GM13976 (cell line): Measurements from ENCODE around the gene FABP7.

ENCODE experiments used
- DNase-seq: peaks from one replicate; pipeline ENCODE4 v3.0.0; 2012; ENCODE audit warnings: low spot score
- in situ Hi-C: fragments of 300-500 bp; cut with MboI; formaldehyde crosslinking; loops from one replicate; pipeline ENCODE4 v1.12.0; 2022; ENCODE audit warnings: low sequenced_read_pairs, mixed read lengths, inconsistent platforms; ENCODE audit not compliant: unreplicated experiment
- TF ChIP-seq, protein P1 (sequence below): IDR thresholded peaks from 2 replicates; pipeline ENCODE4 v1.5.1; 2012; ENCODE audit warnings: borderline replicate concordance, mild to moderate bottlenecking; ENCODE audit not compliant: insufficient read depth; ENCODE audit errors: extremely low read depth, missing control alignments, control extremely low read depth

FABP7 gene

DNA sequence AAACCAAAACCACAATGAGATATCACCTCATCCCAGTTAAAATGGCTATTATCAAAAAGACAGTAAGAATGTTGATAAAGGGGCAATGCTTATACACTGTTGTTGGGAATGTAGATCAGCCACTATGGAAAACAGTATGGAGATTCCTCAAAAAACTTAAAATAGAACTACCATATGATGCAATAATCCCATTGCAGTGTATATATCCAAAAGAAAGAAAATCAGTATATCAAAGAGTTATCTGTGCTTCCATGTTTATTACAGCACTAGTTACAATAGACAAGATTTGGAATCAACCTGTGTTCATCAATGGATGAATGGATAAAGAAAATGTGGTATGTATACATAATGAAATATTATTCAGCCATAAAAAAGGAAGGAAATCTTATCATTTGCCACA, 3.5 kb upstream of the FABP7 start:
- TF ChIP-seq, protein P1, sequence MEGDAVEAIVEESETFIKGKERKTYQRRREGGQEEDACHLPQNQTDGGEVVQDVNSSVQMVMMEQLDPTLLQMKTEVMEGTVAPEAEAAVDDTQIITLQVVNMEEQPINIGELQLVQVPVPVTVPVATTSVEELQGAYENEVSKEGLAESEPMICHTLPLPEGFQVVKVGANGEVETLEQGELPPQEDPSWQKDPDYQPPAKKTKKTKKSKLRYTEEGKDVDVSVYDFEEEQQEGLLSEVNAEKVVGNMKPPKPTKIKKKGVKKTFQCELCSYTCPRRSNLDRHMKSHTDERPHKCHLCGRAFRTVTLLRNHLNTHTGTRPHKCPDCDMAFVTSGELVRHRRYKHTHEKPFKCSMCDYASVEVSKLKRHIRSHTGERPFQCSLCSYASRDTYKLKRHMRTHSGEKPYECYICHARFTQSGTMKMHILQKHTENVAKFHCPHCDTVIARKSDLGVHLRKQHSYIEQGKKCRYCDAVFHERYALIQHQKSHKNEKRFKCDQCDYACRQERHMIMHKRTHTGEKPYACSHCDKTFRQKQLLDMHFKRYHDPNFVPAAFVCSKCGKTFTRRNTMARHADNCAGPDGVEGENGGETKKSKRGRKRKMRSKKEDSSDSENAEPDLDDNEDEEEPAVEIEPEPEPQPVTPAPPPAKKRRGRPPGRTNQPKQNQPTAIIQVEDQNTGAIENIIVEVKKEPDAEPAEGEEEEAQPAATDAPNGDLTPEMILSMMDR = no peak
- in situ Hi-C loops = no loop called here
- DNase-seq = no peak

GRCh38 chr6:122778302-122778701, 1.2 kb upstream of the FABP7 start:
- TF ChIP-seq, protein P1 = no peak
- DNase-seq = no peak
- in situ Hi-C loops = no loop called here

- TF ChIP-seq, protein P1 = no peak
- in situ Hi-C loops = no loop called here
- no peak for DNase-seq
Observed at GRCh38 chr6:122778985-122779661, 393 bp upstream of the FABP7 start.

DNA sequence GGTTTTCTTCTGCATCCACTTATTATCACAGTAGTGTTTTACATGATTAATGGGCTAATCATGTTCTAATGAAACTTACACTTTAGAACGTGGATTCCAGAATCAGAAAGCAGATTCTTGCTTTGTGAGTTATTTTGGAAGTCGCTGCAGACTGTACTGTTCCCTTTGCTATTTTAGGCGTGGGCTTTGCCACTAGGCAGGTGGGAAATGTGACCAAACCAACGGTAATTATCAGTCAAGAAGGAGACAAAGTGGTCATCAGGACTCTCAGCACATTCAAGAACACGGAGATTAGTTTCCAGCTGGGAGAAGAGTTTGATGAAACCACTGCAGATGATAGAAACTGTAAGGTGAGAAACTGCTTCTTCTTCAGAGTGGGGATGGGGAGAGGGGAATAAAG, 598 bp downstream of the FABP7 start:
- in situ Hi-C loops = no loop called here
- DNase-seq = no peak
- TF ChIP-seq, protein P1 = no peak

DNA sequence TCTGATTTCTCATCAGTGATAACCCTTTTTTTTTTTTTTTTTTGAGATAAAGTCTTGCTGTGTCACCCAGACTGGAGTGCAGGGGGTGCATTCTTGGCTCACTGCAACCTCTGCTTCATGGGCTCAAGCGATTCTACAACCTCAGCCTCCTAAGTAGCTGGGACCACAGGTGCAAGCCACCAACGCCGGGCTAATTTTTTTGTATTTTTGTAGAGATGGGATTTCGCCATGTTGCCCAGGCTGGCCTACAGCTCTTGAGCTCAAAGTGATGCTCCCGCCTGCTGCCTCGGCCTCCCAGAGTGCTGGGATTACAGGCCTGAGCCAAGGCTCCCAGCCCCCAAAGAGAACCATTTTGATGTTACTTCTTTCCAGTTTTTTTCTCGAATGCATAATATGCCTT, 2.2 kb downstream of the FABP7 start:
- in situ Hi-C loops = no loop called here
- DNase-seq = no peak
- TF ChIP-seq, protein P1 = no peak

GRCh38 chr6:122783401-122783800, 3.9 kb downstream of the FABP7 start:
- TF ChIP-seq, protein P1 = no peak
- no peak for DNase-seq
- in situ Hi-C loops = no loop called here

- TF ChIP-seq, protein P1 = no peak
- in situ Hi-C loops = no loop called here
- DNase-seq = no peak
Observed at GRCh38 chr6:122785891-122786290, 6.4 kb downstream of the FABP7 start.
